Non-pigmented ciliary epithelial cell (primary cell): Measurements from ENCODE around the gene OAT.
"Not testable (repeated sequence)": the region's sequence is repeated elsewhere in the genome, so short reads cannot be mapped to it uniquely, and the experiment has no call there.

Experiments
- DNase-seq: peaks from one replicate; pipeline ENCODE4 v3.0.0-alpha.2; 2010; ENCODE audit warnings: low read depth

The OAT gene

DNA sequence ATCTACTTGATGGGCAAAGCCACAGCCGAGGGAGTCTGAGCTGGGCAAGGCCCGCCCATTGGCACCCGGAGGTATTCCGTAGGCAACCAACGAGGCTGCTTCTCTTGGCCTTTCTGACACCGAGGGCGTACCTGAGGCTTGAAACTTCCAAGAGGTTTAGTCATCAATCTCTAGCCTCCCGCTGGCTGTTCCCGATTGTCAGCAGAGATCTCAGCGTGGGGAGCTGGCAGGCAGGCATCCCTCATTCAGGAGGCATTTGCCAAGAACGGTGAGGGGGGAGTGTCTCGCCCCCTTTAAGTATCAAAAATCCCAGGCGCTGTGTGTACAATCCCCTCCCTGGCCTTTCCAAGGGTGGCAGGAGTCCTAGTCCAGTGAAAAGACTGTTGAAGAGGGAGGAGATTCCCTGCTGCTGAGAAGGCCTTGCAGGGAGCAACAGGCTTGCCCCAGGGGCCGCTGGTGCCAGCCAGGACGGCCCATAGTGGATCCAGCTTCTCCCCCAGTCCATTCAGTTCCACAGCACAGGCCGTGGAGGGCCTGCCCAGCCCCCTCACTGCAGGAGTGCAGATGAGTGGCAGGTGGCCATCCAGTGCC is 39.7 kb downstream of the OAT start:
- DNase-seq, result no peak

DNA sequence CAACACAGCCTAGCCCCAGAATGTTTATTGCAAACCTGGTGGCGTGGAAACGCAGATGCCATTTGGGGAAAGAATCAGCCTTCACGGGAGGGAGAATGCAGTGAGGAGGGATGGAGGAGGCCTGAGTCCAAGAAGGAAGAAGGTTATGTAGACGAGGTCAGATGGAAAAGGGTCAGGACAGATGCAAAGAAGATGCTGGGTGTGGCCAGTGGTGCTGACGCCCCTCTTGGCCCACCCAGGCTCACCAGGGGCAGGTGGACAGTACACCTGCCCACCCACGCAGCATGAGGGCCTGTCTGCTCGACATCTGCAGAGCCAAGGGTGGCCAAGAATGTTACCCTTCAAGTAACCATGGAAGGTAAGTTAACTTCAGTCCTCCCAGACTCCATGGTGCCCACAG is 40.5 kb downstream of the OAT start:
- no peak for DNase-seq

DNA sequence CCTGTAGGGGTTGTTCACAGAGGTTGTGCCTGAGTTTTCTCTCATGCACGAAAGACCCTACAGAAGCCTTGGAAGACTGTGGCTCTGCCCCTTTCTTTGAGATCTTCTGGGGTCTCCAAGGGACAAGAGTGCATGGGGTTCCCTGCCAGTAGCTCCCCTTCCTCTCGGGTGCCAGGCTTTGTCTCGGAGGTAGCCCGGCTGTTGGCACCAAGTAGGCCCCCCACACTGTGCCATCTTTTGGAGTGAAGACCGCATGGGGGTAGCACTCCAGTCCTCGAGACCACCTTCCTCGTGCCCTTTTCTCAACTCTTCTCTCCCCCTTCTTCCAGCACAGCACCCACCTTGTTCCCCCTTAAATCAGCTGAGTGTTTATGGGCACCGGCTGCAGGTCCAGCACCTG is 41.6 kb downstream of the OAT start:
- no peak for DNase-seq

DNA sequence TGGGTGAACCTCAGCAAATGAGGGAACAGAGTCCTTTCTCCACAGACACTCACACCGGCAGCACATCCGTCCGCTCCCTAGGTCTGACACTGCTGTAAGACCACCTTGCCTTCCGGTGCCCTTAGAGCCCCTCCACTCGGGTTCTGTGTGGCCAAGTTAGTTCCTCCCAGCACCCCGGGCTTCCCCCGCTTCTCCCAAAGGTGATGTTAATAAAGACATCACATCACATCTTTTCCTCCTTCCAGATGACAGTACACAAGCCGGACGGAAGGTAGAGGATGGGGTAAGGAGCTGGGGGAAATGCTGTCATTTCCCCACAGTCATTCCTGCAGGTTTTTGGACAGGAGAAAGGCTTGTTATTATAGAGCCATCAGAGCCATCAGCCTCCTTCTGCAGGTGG is 42.3 kb downstream of the OAT start:
- no peak for DNase-seq

DNA sequence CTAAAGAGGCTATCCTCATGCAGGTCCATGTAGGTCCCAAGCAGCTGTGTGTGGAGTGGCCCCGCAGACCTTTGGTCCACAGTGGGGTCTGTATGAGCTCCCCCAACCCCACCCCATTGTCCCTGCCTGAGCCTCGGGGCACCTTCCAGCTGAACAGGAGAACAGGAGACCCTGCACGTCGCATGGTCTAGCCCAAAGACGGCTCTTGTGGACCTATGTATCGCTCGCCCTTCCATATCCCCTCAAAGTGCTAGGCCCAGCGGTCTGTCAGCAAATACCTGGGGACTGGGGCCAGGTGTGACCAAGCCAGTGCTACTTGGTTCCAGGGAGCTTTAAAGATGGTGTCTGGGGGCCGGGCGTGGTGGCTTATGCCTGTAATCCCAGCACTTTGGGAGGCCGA is 43.0 kb downstream of the OAT start:
- no peak for DNase-seq

DNA sequence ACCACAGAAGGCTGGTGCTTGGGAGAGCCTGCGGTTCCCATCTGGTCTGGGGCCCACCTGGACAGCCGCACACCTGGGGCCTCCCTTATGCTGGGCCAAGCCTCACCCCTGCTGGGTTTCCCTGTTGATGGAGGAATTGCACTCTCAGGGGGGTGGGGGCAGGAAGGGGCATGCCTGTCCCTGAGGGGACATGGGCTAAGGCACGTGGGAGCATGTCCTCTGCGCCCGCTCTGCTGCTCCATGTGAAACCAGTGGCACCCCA is 43.4 kb downstream of the OAT start:
- no peak for DNase-seq

DNA sequence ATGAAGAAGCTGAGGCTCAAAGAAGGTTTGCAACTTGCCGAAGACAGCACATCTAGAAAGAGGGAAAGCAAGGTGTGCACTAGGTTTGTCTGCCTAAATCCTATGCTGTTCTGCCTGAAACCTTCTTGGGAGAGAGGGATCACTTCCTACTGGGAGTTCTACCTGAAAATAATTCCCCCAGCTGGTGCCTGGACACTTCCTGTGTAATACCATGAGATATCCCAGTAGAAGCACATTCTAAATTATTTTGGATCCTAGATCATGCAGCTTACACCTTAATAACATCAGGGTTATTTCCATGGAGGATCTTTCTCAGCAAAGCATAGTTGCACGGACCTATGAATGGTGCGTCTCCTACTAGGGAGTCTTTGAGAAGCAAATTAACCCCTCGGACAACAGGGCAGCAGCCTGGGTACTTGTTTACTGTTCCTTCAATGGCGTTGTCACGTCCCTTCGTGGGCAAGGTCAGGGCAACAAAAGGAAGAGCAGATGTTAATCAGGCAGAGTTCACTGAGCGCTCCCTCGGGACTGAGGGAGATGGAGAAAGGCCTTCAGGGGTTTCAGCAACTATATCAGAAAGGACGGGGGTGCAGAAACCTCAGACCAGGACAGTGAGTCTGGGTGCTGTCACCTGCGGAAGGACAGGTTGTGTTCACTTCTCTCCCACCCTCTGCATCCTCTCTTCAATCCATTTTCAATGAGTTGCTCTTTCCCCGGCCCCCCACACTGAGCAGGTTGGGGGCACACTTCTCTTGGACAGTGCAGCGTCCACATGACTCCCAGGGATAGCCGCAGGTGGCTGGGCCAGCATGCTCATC is 44.0 kb downstream of the OAT start:
- DNase-seq, result no peak

DNA sequence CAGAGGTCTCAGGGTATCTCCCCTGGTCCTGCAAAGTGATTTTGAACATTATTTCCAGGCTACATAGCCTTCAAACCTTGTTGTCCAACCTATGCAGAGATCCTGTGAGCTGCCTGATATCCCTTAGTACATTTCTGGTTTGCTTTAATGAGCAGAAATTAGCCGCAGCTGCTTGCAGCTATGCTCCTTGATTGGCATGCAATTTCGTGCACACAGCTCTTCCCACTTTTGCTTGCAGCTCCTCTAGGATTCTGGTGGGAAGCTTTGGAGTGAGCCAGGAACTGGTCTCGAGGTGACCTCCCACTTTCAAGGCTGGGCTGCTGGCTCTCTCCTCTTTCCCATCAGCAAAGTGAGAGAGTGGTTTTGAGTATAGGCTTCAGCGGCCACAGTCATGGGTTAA is 45.8 kb downstream of the OAT start:
- DNase-seq, result no peak

DNA sequence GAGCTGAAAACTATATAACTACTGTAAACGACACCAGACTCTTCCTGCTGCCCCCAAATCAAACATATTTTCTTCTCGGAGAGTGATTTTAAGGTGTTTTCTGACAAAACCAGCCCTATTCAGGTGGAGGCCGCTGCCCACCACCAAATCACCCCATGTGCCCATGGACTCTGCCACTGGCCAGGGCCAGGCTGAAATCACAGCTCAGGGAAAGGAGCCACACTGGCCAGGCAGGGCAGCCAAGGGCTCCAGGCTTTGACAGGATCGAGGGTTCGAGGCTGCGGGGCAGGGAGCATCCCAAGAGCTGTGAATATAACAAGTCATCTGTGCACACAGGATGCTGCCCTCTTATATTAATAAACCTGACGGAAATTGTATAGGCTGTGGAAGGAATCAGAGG is 48.3 kb downstream of the OAT start:
- no peak for DNase-seq

DNA sequence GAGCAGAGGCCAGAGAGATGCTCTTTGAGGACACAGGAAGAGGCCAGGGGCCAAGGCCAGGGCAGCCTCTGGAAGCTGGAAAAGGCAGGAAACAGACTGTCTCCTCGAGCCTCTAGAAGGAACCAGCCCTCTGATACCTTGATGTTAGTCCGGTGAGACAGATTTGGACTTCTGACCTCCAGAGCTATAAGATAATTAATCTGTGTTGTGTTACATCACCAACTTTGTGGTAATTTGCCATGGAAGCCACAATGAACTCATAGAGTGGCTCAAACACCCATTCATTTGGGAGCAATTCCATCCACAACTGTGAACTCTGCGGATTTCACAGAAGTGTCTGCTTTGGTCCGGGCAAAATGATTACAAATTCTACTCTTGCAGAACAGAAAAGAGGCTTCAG is 48.7 kb downstream of the OAT start:
- DNase-seq, result no peak

DNA sequence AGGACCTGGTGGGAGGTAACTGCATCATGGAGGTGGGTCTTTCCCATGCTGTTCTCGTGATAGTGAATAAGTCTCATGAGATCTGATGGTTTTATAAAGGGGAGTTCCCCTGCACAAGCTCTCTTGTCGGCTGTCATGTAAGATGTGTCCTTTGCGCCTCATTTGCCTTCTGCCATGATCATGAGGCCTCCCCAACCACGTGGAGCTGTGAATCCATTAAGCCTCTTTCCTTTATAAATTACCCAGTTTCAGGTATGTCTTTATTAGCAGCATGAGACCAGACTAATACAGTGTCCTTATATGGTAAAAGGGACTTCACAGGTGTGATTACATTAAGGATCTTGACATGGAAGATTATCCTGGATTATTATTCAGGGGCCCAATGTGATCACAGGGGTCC is 49.2 kb downstream of the OAT start:
- DNase-seq, result not testable (repeated sequence)

DNA sequence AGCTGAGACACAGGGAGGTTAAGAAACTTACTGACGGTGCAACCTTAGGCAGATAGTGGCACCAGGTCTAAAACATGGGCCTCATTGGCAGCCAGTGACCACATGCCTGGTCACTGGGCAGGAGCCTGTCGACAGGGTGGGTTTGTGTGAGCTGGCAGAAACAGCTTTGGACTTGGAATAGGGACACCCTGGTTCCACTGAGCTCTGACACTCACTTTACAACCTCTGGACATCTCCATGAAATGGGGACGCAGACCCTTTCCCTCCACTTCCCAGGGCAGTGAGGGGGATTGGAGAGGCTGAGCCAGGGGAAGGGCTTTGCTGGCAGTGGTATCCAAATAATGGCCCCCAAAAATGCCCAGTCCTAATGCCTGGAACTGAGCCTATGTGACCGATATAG is 49.7 kb downstream of the OAT start:
- no peak for DNase-seq

DNA sequence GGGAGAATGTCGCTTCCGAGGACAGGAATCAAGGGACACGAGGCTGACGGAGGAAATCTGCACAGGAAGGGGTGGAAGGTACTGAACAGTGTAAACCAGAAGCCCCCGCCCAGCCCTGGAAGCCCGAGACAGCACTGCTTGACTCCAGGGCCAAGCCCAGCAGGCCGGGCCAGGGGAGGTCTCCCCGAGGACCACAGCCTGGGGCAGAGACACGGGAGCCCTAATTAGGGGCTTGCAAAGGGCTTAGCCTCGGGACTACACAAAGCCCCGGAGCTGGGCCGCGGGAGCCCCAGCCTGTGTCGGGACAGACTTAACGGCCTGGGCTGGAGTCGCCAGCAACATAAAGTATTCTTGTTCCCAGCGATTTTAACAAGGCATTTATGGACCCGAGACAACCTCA is 50.8 kb downstream of the OAT start:
- no peak for DNase-seq

DNA sequence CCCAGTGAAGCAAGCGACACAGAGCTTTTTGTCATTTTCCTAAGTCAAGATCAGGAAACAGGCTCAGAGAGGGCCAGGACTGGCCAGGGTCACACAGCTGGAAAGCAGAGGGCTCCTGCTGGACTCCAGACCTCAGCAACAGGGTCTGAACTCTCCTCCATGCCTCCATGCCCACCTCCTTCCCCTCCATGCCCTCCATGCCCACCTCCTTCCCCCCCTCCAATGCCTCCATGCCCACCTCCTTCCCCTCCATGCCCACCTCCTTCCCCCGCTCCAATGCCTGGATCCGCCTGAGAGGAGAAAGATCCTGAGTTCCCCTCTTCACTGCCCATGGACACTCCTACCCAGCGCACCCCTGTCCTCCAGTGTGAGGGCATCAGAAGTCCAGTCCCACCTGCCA is 51.3 kb downstream of the OAT start:
- DNase-seq, result no peak

DNA sequence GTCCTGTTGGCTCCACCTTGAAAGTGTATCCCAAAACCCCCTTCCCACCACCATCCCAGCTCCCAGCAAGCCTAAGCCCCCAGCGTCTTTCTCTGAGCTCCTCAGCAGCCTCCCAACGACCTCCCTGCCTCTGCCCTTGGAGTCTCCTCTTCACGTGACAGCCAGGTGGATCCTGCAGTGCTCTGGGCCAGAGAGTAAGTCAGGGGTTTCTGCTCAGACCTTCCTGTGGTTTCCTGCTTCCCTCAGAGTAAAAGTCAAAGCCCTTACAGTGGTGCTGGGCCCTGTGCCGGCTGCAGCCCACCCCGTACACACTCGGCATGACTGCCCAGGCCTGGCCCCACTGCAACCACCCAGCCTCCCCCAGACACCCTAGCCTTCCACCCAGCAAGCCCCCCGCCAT is 51.9 kb downstream of the OAT start:
- DNase-seq, result no peak

DNA sequence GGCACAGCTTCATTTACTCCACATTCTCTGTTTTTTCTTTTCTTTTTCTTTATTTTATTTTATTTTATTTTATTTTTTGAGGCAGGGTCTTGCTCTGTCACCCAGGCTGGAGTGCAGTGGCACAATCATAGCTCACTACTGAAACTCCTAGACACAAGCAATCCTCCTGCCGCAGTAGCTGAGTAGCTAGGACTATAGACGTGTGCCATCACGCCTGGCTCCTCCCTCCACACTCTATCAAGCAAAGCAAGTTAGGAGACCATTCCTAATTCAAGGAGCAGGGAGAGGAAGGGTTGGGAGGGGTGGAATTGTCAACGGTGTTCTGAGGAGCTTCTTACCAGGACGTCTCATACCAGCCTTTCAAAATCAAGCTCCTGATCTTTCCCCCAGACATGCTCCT is 52.4 kb downstream of the OAT start:
- no peak for DNase-seq

DNA sequence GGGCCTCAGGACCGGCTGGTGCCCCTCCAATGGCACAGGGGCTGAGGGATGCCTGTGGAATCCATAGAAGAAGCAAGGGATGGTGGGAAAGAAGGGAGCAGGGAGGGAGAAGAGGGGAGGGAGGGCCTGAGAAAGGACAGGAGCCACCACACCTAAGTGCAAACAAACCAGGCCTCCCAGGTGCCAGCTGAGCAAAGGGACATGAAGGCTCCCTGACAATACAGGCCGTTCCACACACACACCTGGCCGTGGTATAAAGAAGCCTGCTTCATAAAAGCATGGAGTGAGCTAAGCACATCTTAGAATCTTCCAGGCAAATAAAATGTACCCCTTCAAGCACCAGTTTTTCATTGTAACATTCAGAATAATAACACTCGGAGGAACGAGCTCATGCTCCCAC is 54.0 kb downstream of the OAT start:
- DNase-seq, result no peak

DNA sequence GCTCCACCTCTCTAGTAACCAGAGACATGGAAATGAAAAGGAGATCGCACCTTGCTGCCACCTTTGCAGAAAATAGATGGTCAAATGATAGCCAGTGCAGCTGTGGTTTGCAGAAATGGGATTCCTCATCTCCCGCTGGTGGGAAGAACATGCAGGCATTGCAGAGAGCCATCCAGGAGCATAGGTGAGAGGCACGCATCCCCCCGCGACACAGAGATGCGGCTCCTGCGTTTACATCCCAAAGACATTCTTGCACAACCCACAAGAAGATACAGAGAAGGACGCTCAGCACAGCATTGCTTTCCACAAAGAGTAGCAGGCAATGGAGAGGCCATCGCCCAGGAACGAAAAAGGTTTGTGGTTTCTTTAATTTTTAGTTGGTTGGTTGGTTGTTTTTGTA is 56.2 kb downstream of the OAT start:
- DNase-seq, result no peak

DNA sequence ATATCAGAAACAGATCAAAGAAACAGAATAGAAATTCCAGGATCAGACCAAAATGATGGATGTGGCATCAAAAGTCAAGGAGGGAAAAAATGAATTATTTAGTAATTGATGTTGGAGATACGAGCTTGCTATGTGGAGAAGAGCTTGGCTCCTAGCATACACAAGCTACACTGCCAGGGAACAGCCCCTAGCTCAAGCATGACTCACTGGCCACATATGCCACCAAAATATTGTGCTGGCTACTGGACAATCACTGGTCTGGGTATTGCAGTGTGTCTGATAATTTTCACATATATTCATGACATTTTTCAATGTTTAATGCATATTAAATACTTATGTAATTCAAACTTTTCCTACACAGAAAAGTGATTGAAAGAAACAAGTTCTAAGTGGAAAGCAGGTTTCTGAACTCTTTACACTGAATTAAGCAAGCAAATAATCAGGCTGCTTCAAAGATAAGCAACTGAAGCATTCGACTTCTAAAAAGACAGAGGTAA is 59.3 kb downstream of the OAT start:
- no peak for DNase-seq

DNA sequence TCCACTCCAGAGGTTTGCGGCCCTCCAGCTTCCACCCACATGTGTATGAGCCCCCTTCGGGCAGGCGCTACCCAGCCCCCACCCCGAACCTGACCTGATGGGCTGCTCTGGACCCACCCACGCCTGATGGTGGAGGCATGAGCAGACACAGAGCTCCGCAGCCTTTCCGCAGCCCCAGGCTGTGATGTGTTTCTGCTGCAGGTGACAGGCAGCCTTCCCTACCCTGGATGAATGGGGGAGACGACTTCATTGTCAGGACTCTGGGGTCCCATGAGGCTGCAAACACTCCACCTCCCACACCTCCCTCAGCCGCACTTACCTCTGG is 61.2 kb downstream of the OAT start:
- no peak for DNase-seq

DNA sequence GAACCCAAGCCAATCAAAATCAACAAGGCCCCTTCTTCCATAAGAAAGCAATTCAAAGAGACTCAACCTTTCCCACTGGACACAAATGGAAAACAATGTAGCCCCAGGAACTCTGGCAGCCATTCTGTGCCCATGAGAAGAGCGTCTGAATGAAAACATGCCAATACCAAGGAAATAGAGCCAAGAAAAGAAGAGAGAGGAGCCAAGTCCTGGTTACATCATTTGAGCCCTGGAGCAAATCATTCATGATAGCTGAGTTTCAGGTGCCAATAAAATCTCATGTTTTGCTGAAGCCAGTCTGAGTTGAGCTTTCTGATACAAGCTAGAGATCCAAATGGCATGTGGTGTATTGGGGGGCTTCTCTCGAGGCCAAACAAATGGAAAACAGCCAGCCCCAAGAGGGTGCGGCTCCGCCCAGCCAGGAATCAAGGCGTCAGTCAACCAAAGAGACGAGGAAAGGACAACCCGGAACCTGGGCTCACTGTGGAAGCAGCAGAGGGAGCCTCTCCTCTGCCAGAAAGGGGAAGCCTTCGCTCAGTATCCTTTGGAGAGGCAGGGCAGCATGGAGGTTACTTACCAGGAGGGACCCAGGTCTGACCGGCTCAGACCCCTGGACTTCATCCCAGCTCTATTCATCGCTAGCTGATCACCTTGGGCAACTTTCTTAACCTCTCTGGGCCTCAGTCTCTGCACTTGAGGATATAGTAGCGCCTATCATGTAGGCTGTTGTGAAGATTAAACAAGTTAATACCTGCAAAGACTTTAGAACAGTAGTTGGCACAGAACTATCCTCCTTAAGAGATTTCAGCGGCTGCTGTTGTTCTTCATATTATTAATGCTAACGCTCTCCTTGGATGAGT is 61.8 kb downstream of the OAT start:
- no peak for DNase-seq

DNA sequence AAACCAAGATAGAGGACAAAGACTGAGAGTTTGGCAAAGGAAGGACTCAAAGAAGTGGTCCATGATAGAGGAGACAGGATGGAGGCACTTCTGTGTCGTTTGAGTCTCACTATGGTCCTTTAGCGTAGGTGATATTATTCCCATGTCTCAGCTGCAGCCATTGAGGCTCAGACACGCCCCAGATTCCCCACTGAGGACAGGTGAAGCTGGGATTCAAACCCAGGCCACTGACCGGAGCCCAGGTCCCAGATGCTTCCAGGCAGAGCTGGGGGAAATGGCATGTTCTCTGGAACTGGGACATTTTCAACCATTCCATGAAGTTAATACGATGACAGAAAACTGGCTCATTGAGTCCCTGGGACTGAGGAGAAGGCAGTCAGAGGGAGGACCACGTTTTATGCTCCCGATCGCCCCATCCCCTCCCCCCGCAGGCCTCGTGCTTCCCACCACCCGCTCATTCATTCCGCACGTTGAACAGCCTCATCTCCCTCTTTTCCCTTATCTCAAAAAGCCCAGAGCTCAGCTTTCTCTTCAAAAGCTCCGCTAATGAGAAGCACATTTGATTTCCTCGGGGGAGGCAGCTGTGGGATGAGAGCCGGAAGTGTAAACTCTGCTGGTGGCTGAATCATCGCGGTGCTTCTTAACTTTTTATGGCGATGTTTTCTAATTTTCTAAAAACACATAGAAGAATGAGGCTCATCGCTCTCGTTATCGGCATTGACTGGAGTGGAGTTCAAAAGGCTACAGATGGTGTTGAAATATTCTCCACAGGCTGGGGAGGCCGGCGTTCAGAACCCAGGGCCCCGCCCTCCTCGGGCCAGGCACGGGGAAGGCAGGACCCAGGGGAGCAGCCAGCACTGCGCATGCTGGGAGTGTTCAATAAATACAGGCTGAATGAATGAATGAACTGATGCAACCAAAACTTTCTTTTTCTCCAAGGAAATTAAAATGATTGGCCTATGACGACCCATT is 64.0 kb downstream of the OAT start:
- DNase-seq, result peak; percentile 41
